Measurements from ENCODE around the gene GEMIN4.
"Not testable (repeated sequence)": the region's sequence is repeated elsewhere in the genome, so short reads cannot be mapped to it uniquely, and the experiment has no call there.

The GEMIN4 gene

GRCh38 chr17:737561-738113 lies 14.4 kb downstream of the GEMIN4 start:
- DNase-seq: no peak

DNA sequence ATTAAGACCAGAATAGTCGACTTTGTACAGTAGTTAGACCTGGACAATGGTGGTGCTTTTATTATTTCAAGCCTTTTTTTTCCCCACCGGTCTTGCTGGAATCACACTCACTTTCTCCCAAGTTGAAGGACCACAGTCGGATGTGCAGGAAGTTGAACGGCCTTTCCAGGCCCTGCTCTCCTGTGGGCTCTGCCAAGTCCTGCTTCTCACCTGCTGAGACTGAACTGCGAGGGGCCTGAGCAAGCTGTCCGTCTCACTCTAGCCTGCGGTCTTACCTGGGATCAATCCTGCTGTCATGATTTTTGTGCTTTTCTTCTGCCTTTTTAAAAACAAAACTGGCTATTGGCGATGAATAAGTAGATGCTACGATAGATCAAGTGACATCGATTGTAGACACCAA lies 18.3 kb downstream of the GEMIN4 start:
- DNase-seq: no peak

GRCh38 chr17:732902-733720 lies 19.0 kb downstream of the GEMIN4 start:
- DNase-seq: no peak

DNA sequence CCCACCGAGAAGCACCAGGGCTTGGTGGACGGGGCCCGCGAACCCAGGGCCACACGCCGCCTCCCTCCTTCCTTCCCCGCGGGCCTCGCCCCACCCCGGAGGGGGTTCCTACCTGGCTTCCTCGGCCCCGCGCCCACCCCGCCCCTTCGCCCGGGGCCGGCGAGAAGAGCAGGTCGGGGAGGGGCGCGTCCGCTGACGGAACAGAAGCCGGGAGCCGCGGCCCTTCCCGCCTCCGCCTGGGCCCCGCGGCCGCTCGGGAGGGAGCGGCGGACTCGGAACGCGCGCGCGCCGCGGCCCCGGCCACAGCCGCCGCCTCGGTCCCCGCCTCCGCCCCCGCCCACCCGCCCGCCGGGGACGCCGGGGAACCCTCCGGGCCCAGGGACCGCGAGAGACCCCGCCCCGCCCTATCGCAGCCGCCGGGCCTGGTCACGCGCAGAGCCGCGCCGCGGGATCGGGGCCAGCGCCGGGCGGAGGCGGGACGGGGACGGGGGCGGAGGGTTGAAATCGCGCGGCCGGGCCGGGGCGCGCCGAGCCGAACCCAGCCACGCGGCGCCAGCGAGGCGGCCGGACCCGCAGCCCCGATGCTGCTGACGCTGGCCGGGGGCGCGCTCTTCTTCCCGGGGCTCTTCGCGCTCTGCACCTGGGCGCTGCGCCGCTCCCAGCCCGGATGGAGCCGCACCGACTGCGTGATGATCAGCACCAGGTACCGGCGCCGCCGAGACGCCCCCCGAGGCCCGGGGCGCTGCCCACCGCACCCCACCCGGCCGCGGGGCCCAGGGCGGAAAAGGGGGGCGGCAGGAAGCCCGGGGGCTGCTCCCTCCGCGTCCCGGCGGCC lies 19.8 kb downstream of the GEMIN4 start, which contains the start of gene TLCD3A:
Gene TLCD3A (plus strand): TSS at position 530 of the 835 bp plus-strand sequence. CDS start 52 bp downstream, at position 582.
- no peak for DNase-seq

DNA sequence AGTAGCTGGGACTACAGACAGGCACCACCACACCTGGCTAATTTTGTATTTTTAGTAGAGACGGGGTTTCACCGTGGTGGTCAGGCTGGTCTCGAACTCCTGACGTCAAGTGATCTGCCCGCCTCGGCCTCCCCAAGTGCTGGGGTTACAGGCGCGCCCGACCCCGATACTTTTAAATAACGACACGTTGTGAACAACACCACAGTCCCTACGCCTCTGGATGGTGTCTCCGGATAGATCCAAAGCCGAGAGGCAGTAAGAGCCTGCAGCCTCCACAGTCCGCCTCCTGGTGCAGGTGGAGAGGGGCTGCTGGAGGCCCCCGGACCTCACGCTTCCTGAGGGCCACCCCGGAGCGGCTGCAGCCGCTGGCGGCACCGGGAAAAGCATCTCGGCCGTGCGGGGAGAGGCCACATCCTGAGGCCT lies 20.4 kb downstream of the GEMIN4 start:
- DNase-seq: no peak

DNA sequence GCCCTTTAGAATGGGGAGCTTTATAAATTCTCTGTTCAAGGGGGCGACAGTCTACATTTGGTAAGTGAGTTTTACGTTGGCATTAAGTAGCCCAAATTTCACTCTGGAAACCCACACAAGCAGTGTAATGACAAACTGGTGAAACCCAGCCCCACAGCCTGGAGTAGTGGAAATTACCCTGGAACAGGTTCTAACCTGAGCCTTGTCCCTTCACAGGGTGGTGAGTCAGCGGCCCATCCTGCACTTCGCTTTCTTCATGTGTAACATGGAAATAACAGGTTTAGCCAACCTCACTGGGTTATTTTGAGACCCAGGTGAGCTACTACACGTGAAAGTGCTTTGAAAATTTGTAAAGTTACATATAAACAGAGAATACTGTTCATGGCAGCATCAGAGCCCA lies 23.2 kb downstream of the GEMIN4 start:
- DNase-seq: no peak

- no peak for DNase-seq
Observed at GRCh38 chr17:726271-726919, 25.7 kb downstream of the GEMIN4 start.

DNA sequence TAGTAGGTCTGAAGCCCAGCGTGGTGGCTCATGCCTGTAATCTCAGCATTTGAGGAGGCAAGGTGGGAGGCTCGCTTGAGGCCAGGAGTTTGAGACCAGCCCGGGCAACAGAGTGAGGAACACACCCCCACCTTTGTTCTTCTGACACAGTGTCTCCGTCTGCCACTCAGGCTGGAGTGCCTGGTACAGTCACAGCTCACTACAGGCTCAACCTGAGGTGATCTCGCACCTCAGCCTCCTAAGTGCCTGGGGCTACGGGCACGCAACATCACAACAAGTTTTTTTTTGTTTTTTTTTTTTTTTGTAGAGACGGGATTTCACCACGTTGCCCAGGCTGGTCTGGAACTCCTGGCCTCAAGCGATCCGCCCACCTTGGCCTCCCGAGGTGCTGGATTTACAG lies 26.3 kb downstream of the GEMIN4 start:
- DNase-seq: no peak

- no peak for DNase-seq
Observed at GRCh38 chr17:725084-725483, 27.0 kb downstream of the GEMIN4 start.

- no peak for DNase-seq
Observed at GRCh38 chr17:721540-721937, 30.5 kb downstream of the GEMIN4 start.

GRCh38 chr17:720706-721539 lies 31.1 kb downstream of the GEMIN4 start:
- no peak for DNase-seq

DNA sequence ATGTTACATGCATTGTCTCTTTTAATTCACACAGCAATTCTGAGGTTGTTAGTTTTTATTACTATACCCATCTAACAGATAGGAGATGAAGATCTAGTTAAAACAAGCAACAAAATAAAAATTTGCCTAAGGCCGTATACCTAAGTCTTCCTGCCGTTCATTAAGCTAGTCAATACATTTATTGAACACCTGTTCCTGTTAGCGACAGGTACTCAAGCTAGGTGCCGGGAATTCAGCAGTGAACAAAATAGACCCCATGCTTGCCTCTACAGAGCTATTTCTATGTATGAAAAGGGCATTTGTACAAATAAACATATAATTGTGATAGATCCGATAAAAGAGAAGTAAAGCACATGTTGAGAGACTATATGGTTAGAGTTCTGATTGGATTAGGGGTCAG lies 34.0 kb downstream of the GEMIN4 start:
- no peak for DNase-seq

- DNase-seq: no peak
Observed at GRCh38 chr17:708132-708531, 43.9 kb downstream of the GEMIN4 start.

GRCh38 chr17:705863-706262 lies 46.2 kb downstream of the GEMIN4 start:
- DNase-seq: no peak

- DNase-seq: no peak
Observed at GRCh38 chr17:705011-705410, 47.1 kb downstream of the GEMIN4 start.

- no peak for DNase-seq
Observed at GRCh38 chr17:704111-704864, 47.8 kb downstream of the GEMIN4 start.

GRCh38 chr17:703081-703875 lies 48.8 kb downstream of the GEMIN4 start:
- DNase-seq: no peak

GRCh38 chr17:700504-701094 lies 51.5 kb downstream of the GEMIN4 start:
- no peak for DNase-seq

DNA sequence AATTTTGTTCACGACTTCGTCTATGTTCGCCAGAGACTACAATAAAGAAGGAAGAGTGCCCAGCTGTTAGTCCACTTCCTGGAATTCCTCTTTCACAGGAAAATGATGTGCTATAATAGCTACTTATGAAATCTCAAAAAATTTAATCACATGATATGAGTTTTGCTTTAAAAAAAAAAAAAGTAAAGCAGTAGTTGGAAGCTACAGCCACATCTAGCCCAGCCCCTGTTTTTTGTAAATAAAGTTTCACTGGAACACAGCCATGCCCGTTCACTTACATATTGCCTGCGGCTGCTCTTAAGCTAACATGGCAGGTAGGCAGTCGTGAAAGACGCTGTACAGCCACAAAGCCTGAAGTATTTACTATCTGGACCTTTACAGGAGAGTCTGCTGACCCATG lies 52.7 kb downstream of the GEMIN4 start:
- DNase-seq: no peak

GRCh38 chr17:698096-698495 lies 54.0 kb downstream of the GEMIN4 start:
- not testable (repeated sequence) for DNase-seq
